Activated naive CD4-positive, alpha-beta T cell treated with anti-CD3 and anti-CD28 coated beads, Interleukin-2, amount 50 U/mL, for 72 hours (primary cell): Measurements from ENCODE around the gene HRH1. TPM values are rescaled to one million over a fixed set of nuclear protein-coding genes. Genes with fewer than 3 reads are reported as not detected.
A peak's percentile ranks its signal among the peaks of the same experiment; 100 is the strongest.

Source experiments
- ATAC-seq, 2 donors: fragments of 150-1000 bp; cut with Tn5 transposase; 2 replicates each; pipeline ENCODE4 v1.10.0; 2021; ENCODE audit warnings: mild to moderate bottlenecking in 2 of 2, moderate library complexity in 2 of 2
- DNase-seq, 2 donors: peaks; one replicate each; pipeline ENCODE4 v3.0.0; 2021 to 2022; ENCODE audit warnings: low spot score in 2 of 2
- H3K27ac Mint-ChIP-seq, 2 donors: one replicate each; pipeline ENCODE4 v1.8.0; 2022; ENCODE audit warnings: mild to moderate bottlenecking in 2 of 2, mixed read lengths in 2 of 2
- H3K36me3 Mint-ChIP-seq, 2 donors: one replicate each; pipeline ENCODE4 v1.8.0; 2022; ENCODE audit warnings: mixed read lengths in 2 of 2
- H3K9me3 Mint-ChIP-seq, 2 donors: one replicate each; pipeline ENCODE4 v1.8.0; 2022; ENCODE audit warnings: mixed read lengths in 2 of 2
- total RNA-seq, 2 donors: library from RNA; stranded (reverse); gene quantifications; one replicate each; pipeline ENCODE4 v1.2.3, GENCODE V29; 2022

HRH1 gene
- total RNA-seq, 2 donors from 2014 or later, result 0.10 to 1.6 TPM

DNA sequence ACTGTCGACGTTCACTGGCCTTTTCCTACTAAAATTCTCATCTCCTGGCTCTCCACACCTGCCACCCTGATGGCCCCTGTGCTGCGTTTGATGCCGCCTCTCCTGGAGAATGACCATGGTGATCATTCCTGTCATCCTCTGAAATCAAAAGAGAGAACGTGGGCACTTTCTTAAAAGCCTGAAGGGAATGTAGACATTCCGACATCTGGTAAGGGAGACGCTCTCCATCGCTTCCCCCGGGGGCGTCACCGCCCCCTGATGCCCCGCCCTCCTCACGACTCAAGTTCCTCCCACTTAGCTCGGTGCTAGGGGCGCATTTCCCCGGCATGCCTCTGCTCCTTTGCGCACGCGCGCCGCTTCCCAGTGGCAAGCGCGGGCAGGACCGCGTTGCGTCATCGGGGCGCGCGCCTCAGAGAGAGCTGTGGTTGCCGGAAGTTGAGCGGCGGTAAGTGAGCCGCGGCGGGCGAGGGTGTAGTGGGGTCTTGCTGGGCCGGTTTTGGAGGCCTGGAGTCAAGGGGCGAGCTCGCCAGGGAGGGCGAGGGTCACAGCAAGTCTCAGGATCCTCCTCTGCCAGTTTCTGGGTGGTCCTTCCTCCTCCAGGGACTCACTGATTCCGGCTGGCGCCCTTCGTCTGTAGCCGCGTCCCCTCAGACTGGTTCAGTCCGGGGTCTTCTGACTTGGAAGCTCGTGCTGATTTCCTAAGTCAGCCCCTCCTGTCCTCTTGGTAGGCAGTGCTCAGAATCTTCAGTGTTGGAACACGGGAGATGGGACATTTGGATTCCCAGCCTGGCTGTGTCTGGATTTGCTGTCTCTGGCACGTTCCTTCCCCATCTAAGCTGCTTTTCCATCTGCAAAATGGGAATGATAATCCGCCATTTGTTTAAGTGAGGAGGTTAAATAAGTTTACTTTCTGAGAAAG is 118.0 kb downstream of the HRH1 start, which contains the start of gene ATG7:
Gene ATG7 (plus strand): TSS at position 412 of the 919 bp plus-strand sequence. CDS start 26,299 bp downstream, outside the sequence.
- DNase-seq (peak; percentile 96 to 97), ATAC-seq (peak; percentile 97 to 98)
- peaks cover 7 to 8% of the 10 kb centered on the region in 2 donors for H3K9me3 Mint-ChIP-seq
- H3K36me3 Mint-ChIP-seq, result peaks cover 37 to 43% of the 10 kb centered on the region in 2 donors
- H3K27ac Mint-ChIP-seq, result peak within 1 kb of the TSS; percentile 97 to 98

DNA sequence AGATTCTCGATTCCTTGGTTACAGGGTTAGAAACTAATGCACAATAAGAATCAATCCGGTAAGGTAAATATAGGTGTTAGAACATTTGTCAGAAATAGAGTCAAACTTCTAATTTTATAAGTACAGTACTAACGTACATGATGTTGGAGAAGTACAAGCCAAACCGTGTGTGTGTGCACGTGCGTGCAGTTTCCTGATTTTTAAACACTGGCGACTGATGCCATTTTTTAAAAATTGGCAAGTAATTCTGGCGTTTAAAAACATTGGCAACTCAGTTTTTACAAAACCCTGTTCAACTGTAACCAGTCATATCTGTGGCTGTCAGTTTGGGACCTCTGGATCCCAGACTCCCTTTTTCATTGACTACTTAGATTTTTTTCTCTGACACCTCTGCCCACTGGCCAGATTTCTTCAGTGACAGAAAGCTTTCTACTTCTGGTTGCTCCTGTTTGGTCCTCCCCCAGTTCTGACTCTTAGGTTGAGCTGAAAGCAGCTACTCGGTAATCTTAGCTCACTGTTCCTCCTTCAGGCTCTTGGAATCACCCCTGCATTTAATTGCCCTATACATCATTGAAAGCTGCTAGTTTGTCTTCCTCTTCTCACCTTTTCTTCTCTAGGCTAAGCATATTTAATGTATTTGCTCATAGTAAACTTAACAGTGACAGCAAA is 118.7 kb downstream of the HRH1 start:
- peak overlapping the region; percentile 97 to 98 for H3K27ac Mint-ChIP-seq
- H3K36me3 Mint-ChIP-seq, result peaks cover 39 to 45% of the 10 kb centered on the region in 2 donors
- no peak for ATAC-seq
- H3K9me3 Mint-ChIP-seq, result peaks cover 7 to 8% of the 10 kb centered on the region in 2 donors
- no peak for DNase-seq

DNA sequence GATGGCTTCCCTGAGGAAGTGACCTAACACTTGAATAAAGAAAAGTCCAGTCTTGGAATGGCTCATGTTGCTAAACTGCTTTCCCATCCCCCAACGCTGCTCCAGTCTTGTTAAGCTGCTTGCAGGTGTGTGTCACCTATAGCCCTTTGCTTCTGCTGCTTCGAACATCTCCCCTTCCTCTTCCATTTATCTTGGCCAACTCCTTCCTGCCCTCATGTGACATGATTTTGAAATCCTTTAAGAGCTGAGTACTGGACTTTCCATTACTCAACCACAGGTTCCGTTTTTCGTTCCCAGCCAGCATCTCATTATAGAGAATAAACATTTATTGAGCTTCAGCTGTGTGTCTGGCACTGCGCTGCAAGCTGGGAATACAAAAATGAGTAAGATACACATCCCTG is 119.6 kb downstream of the HRH1 start:
- Mint-ChIP-seq H3K36me3 (peaks cover 39 to 45% of the 10 kb centered on the region in 2 donors), H3K27ac (peak overlapping the region in 1 of 2 donors; percentile 98)

DNA sequence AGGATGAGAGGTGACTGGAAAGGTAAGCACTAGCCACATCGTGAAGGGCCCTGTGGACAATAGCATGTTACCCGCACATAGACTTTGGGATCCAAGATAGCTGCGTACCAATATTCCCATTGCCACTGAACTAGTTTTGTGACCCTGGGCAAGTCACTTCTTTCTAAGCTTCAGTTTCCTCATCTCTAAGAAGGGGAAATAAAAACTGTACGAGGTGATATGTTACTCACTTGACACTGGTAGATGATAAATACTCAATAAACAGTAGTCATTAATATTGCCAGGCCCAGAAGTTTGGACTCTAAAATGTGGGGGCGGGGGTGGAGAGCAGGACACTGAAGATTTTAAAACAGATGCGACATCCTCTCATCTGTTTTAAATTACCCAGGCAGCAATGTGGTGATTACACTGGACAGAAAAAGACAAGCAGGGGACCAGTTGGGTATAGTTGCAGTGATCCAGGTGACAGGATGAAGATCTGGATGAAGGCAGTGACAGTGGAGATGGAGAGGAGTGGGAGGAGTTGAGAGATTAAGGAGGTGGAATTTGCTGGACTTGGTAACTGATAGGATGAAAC is 120.4 kb downstream of the HRH1 start:
- peaks cover 40 to 45% of the 10 kb centered on the region in 2 donors for H3K36me3 Mint-ChIP-seq
- ATAC-seq, result no peak
- peak overlapping the region; percentile 9 to 98 for H3K27ac Mint-ChIP-seq
- no peak for DNase-seq
- H3K9me3 Mint-ChIP-seq, result peaks cover 7 to 8% of the 10 kb centered on the region in 2 donors

More for the DNA sequence above, 119.6 kb downstream of the HRH1 start:
- peaks cover 7 to 8% of the 10 kb centered on the region in 2 donors for H3K9me3 Mint-ChIP-seq
- ATAC-seq (no peak), DNase-seq (no peak)

DNA sequence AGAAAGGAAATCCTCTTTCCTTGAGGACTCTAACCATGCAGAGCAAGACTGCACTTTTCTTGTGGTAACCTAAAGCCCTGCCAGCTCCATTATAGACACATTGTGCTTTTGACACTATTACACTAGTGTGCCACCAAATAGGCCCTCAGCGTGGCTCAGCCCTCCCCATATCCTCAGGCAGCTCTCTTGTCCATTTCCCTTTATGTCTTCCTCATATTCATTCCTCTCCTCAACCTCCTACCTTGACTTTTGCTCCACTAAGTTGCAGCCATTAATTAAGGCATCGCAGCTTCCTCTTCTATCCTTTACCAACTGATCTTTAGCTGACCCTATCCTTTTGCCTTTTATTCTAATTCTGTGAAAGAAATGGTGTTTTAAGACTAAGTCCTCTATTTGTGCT is 121.6 kb downstream of the HRH1 start:
- DNase-seq (no peak), ATAC-seq (no peak)
- no peak overlapping the region for H3K27ac Mint-ChIP-seq
- peaks cover 43 to 45% of the 10 kb centered on the region in 2 donors for H3K36me3 Mint-ChIP-seq
- H3K9me3 Mint-ChIP-seq, result peaks cover 7 to 8% of the 10 kb centered on the region in 2 donors

DNA sequence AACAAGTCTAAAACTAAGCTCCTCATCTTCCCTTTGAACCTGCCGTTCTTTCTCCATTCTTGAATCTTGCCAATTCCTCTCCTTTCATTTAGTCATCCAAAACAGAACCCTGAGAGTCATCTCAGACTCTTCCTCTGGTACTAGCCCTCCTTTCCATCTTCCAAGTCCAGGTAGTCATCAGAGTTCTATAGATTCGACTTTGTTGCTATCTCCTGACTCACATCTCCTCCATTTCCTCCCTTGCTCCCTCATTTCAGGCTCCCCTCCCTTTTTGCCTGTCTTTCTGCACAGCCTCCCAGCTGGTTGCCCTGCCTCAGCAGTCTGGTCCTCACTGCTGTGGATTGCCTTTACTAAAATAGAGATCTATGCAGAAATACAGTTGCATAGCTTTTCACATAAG is 122.6 kb downstream of the HRH1 start:
- H3K27ac Mint-ChIP-seq, result peak overlapping the region in 1 of 2 donors; percentile 7
- peaks cover 7 to 8% of the 10 kb centered on the region in 2 donors for H3K9me3 Mint-ChIP-seq
- ATAC-seq, result no peak
- peaks cover 43 to 46% of the 10 kb centered on the region in 2 donors for H3K36me3 Mint-ChIP-seq
- no peak for DNase-seq

DNA sequence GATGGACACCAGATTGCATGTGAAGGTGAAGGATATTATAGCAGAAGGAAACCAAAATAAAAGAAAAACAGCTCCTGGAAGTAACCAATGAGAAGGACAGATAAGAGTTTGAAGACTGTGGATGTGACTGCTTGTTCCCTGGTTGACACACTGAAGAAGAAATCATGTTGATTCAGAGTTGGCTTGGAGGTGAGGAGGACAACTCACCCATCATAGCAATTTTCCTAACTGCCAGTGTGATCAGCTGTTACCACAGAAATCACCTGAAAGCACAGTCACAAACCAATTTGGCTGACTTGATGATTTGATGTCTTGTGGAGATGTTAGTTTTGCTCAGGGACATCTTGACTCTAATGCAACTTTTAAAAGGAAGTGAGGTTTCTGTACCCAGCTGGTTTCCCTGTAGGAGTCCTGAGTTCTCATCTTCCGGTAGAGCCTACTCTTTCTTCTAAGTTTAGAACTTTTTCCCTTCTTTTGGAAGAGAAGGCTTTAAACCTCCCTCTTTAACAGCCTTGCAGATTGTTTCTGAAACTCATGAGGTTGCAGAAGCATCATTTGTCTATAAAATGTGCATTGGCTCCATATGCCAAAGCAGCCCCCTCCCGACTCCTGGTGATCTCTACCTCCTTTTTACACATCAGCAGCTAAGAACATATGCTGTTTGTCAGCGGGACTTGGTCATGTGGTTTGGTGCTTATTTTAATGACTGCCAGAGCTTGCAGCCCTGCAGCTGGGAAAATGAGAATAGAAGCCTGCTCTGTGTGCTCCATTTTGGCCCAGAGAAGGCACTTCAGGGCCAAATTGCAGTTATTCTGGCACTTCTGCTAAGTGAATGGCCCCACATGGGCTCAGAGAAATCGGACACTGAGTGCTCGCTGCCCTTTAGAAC is 128.2 kb downstream of the HRH1 start:
- DNase-seq, result no peak
- Mint-ChIP-seq H3K36me3 (peaks cover 4 to 5% of the 10 kb centered on the region in 2 donors), H3K27ac (peak overlapping the region in 1 of 2 donors; percentile 18), H3K9me3 (no peaks in the 10 kb centered on the region)
- ATAC-seq, result peak; percentile 28 to 38

DNA sequence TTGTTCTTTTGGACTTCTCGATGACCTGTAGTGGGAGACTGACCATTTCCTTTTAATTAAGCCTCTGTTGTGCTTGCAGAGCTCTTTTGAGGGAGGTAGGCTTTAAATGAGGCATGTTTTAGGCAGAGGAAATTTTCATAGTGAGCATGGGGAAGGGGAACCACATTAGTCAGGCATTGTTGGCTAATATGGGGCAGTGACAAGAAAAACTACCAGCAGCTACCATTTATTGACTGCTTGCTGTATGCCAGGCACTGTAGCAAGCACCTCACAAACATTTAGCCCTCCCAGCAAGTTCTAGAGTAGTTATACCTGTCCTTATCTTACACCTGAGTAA is 128.8 kb downstream of the HRH1 start:
- H3K27ac Mint-ChIP-seq, result no peak overlapping the region
- peaks cover 4 to 5% of the 10 kb centered on the region in 2 donors for H3K36me3 Mint-ChIP-seq
- ATAC-seq (no peak), DNase-seq (no peak)
- no peaks in the 10 kb centered on the region for H3K9me3 Mint-ChIP-seq

DNA sequence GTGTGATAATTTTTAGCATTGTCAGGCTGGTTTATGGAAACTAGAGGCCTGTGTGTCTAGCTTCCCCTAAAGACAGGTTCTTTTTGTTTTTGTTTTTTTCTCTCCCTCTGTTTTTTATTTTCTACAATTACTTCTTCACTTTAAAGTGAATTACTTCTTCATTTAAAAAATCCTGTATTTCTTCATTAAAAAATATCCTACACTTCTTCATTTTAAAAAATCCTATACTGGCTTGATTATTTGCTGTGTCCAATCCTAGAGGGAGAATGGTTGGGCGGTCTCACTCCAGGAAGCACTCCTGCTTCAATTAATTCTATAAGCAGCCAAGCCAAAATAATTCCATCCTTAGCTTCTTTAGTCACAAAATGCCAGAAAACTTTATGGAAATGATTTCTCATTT is 129.7 kb downstream of the HRH1 start:
- DNase-seq (no peak), ATAC-seq (no peak)
- Mint-ChIP-seq H3K36me3 (peaks cover 4 to 9% of the 10 kb centered on the region in 2 donors), H3K27ac (no peak overlapping the region), H3K9me3 (no peaks in the 10 kb centered on the region)

DNA sequence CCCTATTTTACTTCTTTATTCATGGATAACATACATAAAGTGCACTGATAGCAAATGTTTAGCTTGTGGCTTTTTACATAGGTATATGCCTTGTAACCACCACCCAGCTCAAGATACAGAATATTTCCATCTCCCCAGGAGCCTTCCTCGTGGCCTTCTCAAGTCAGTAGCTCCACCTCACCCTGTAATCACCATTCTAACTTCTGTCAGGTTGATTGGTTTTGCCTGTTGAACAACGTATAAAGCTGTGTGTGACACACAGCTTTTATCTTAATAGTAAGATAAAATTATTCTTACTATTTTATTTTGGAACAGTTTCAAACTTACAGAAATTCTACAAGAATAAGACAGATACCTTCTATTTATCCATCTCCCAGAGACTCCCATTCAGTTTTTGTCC is 131.2 kb downstream of the HRH1 start:
- Mint-ChIP-seq H3K36me3 (peaks cover 6 to 19% of the 10 kb centered on the region in 2 donors), H3K9me3 (no peaks in the 10 kb centered on the region), H3K27ac (no peak overlapping the region)
- DNase-seq, result no peak
- ATAC-seq, result no peak

DNA sequence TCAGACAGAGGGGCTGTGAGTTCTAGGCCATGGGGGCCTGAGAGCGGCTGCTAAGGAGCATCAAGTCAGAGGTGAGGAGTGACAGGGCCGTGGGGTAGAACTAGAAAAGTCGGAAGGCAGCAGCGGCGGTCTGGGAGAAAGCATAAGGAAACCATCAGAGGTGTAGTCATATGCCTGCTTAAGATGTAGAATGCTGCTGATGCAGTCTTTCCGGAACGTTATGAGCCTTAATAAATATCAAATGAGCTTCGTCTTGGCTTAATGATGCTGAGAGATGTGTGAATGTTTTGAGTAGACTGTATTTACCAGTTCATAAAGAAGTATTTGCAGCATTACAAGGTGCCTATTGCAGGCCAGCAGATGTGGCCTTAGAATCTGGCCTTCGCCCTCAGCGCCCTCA is 133.1 kb downstream of the HRH1 start:
- H3K27ac Mint-ChIP-seq, result peak overlapping the region; percentile 9 to 30
- DNase-seq, result no peak
- peaks cover 13 to 30% of the 10 kb centered on the region in 2 donors for H3K36me3 Mint-ChIP-seq
- no peak for ATAC-seq
- H3K9me3 Mint-ChIP-seq, result no peaks in the 10 kb centered on the region

DNA sequence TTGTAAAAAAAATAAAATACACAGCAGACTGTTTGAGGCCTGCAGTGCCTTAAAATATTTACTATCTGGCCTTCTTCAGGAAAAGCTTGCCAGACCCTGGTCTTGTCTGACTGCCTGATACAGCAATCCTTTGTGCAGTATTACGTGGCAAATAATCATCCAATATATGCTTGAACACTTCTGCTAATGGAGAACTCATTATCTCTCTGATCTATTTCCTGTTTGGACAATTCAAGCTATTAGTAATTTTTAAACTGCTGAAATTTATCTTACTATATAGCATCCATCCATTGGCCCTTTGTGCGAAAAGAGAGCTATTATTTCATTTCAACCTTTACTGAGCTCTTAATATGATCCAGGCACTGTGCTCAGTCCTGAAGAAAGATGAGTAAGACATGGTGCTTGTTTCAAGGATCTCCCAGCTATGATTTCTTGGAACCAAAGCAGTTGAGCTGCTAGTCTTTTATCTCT is 133.8 kb downstream of the HRH1 start:
- no peak for ATAC-seq
- DNase-seq, result no peak
- peak overlapping the region in 1 of 2 donors; percentile 96 for H3K27ac Mint-ChIP-seq
- peaks cover 13 to 30% of the 10 kb centered on the region in 2 donors for H3K36me3 Mint-ChIP-seq
- H3K9me3 Mint-ChIP-seq, result no peaks in the 10 kb centered on the region

DNA sequence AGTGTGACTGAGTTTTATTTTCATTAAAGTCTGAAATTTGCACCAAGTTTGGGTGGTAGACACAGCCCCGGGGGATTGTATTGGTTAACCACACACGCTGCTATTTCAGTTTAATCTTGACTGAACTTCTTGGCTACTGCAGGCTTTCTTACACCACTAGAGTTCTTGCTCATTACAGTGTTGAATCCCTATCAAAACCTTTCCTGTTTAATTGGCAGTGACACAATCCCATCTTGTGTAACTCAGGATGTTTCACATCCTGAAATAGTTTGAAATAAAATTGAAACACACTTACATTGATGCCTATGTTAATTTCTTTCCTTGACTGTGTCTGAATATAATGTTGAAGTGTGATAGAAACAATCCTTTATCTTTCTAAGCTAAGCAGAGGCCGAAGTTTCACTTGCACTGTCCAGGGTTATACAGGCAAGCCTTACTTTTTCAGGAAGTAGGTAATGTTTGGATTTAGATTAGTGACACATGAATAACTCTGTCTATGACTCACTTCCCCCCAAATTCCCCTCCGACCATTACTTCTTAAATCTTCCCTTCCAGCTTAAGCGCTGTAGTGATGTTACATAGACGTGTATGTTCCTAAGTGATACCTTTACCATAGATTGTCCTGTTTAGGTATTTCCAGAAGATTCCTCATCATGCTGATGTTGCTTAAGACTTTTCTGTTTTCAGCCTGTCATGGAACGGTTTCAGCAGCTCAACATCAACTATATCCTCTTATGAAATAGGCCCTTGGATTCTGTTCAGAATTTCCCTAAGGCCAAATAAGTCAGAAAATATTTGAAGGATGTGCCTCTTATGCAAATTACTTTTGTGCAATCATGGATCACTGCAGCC is 134.7 kb downstream of the HRH1 start:
- H3K27ac Mint-ChIP-seq, result peak overlapping the region; percentile 11 to 96
- H3K36me3 Mint-ChIP-seq, result peaks cover 13 to 30% of the 10 kb centered on the region in 2 donors
- ATAC-seq, result peak; percentile 41 to 59
- DNase-seq, result no peak
- no peaks in the 10 kb centered on the region for H3K9me3 Mint-ChIP-seq

DNA sequence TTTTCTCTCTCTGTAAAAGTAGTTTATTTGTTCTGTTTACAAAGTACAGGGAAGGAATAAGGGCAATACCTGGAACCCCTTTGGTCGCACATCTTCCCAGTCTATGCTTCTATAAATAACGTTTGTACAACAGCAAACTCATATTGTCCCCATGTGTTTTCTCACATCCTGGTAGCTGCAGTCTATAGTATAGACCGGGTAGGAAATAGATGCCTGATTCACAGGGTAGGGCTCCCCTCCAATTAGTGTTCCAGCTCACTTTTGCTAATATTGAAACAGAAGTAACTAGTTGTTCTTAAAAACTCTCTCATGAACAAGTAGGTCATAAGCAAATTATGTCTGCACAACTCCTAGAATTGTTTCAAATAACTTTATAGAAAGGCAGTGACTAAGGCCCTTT is 135.6 kb downstream of the HRH1 start:
- ATAC-seq (peak in 1 of 2 donors; percentile 62), DNase-seq (no peak)
- peak overlapping the region; percentile 84 to 96 for H3K27ac Mint-ChIP-seq
- H3K9me3 Mint-ChIP-seq, result no peaks in the 10 kb centered on the region
- H3K36me3 Mint-ChIP-seq, result peaks cover 13 to 30% of the 10 kb centered on the region in 2 donors
